ENCODE measurements around the gene GDPGP1.

The GDPGP1 gene

GRCh38 chr15:90294601-90295269 is 60.7 kb downstream of the GDPGP1 start:
- no peak for DNase-seq (ENCODE audit: low read depth in 2 of 3, low spot score in 2 of 3)

- DNase-seq (ENCODE audit: low read depth in 2 of 3, low spot score in 2 of 3), result no peak
These were observed 61.2 kb downstream of the GDPGP1 start for GRCh38 chr15:90295270-90295648.

Measured in activated CD8-positive, alpha-beta memory T cell treated with anti-CD3 and anti-CD28 coated beads for 48 hours (primary cell).